HL-60 (cell line): ENCODE measurements around the gene IP6K2.

ENCODE experiments used
- DNase-seq, 2 experiments: peaks; one replicate each; pipeline ENCODE4 v3.0.0-alpha.2; 2010 to 2020; ENCODE audit warnings: low read depth in 1 of 2, low spot score in 1 of 2
- H3K27ac ChIP-seq: fragments of 250-450 bp; sonication (Bioruptor Pico); replicated peaks from 2 replicates; pipeline ENCODE4 v1.5.1; 2020; ENCODE audit warnings: mild to moderate bottlenecking, moderate library complexity
- H3K27me3 ChIP-seq: fragments of 250-450 bp; sonication (Bioruptor Pico); 2 replicates; pipeline ENCODE4 v1.5.1; 2021; ENCODE audit warnings: mild to moderate bottlenecking, moderate library complexity; ENCODE audit not compliant: insufficient read depth, poor library complexity, severe bottlenecking
- H3K4me3 ChIP-seq: replicated peaks from 2 replicates; pipeline ENCODE4 v1.5.1; 2011; ENCODE audit warnings: mild to moderate bottlenecking, control low read depth, low read length; ENCODE audit not compliant: insufficient read depth
- CTCF ChIP-seq: IDR thresholded peaks from one replicate; pipeline ENCODE4 v1.5.1; 2011; ENCODE audit warnings: low read length, control low read depth, inconsistent platforms; ENCODE audit not compliant: insufficient read depth
- GABPA ChIP-seq: IDR thresholded peaks from 2 replicates; pipeline ENCODE4 v1.6.1; 2012; ENCODE audit warnings: low read depth
- POLR2AphosphoS5 ChIP-seq: IDR thresholded peaks from 2 replicates; pipeline ENCODE4 v1.6.1; 2012; ENCODE audit warnings: low read depth
- REST ChIP-seq: IDR thresholded peaks from 2 replicates; pipeline ENCODE4 v1.6.1; 2012; ENCODE audit warnings: low read depth; ENCODE audit not compliant: insufficient replicate concordance
- SPI1 ChIP-seq: IDR thresholded peaks from 2 replicates; pipeline ENCODE4 v1.6.1; 2012; ENCODE audit warnings: low read depth, mild to moderate bottlenecking, borderline replicate concordance

Gene IP6K2

DNA sequence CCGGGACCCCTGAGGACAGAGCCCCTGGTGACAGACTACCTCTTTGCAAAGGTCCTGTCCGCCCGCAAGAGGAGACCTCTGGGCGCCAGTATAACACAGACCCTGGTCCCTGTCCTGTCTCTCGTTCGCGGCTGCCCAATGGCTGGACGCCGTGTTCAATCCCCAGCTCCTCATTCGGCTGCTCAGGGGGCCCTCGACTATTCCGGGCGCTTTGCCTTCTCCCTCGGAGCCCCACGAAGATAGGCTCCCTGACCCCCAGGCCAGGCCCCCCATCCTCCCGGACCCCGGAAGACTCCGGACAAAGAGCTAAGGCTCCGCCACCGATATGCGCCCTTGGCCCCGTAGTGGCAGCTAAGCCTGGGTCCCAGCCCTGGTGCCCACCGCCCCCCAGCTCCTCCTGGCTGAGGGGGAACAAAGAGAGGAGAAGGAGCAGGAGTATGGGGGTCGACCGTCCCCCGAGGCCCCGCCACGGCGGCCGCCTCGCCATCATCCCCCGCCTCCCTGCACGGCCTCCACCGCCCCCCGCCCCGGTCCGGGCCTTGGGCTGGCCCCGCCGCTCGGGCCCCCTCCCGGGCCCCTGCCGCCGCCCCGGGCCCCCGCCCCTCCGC is 54.8 kb downstream of the IP6K2 start:
- peaks cover 3% of the 10 kb centered on the region for H3K27me3 ChIP-seq
- TF ChIP-seq CTCF (no peak), POLR2AphosphoS5 (no peak), REST (no peak), SPI1 (no peak), GABPA (no peak)
- H3K4me3 ChIP-seq = peak overlapping the region; percentile 50; the same call in 1 of the 2 replicates
- no peak for DNase-seq
- H3K27ac ChIP-seq = no peak overlapping the region

DNA sequence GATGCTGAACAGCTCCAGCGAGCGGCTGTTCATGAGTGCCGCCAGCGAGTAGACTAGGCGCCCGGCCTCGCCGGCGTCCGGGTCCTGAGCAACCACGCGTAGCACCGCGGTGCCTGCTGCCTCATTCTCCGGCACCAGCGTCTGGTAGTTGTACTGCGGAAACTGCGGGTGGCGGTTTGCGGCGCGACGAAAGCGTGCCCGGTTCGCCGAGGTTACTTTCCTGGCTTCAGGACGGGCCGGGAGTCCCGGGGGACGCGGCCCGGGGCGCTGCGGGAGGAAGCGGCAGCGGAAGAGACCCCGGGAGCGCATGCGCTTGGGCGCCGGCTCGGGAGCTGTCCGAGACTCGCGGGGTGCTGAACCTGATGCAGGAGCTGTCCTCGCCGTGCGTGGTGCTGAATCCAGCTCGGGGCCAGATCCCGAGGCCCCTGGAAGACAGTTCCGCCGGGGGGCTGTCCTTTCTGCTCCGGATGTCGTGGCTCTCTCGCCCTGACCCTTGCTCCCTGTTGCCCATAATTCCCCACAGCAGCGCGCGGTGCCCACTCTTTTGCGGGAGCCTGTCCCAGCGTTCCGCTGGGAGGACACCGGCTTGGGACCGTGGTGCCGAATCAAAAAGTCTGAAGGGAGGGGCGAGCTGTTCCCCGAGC is 55.4 kb downstream of the IP6K2 start:
- DNase-seq = peak; percentile 51 to 67
- TF ChIP-seq REST = peak; percentile 100
- no peak for TF ChIP-seq GABPA
- Histone ChIP-seq H3K27ac (no peak overlapping the region), H3K4me3 (peak overlapping the region; percentile 33), H3K27me3 (peaks cover 3% of the 10 kb centered on the region)

GRCh38 chr3:48660800-48661400 is 56.1 kb downstream of the IP6K2 start:
- no peak for DNase-seq
- Histone ChIP-seq H3K4me3 (no peak overlapping the region), H3K27ac (no peak overlapping the region), H3K27me3 (peaks cover 3% of the 10 kb centered on the region)
- TF ChIP-seq POLR2AphosphoS5 (no peak), SPI1 (no peak), GABPA (no peak), CTCF (no peak), REST (no peak)
